ENCODE results near the gene SLC24A3. TPM values are rescaled to one million over a fixed set of nuclear protein-coding genes. Genes with fewer than 3 reads are reported as not detected.
A peak's percentile ranks its signal among the peaks of the same experiment; 100 is the strongest.

The SLC24A3 gene
- 10 to 100 TPM in 1 of 3 donors, 1 to 10 TPM in 2; 4.9 to 12.3 (median 5.9) TPM for total RNA-seq

DNA sequence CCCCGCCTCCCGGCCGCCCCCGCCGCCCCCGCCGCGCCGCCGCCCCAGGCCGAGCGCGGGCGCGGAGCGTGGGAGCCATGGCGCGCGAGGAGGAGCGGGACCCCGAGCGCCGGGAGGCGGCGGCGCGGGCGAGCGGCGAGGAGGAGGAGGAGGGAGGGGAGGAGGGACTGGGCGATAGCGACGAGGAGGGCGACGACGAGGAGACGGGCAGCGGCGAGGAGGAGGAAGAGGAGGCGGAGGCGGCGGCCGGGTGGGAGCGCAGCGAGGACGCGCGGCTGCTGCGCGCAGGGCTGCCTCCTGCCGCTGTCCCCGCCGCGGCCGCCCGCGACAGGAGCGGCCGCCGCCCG lies at the start of gene SLC24A3:
Gene SLC24A3, plus strand, starts transcription at position 174 of the 347 bp plus-strand sequence.
- no peak for TF ChIP-seq POLR2AphosphoS5 (IDR thresholded peaks at IDR 0.05)
- no peak for TF ChIP-seq POLR2A (IDR thresholded peaks at IDR 0.05)
- TF ChIP-seq, protein P1, sequence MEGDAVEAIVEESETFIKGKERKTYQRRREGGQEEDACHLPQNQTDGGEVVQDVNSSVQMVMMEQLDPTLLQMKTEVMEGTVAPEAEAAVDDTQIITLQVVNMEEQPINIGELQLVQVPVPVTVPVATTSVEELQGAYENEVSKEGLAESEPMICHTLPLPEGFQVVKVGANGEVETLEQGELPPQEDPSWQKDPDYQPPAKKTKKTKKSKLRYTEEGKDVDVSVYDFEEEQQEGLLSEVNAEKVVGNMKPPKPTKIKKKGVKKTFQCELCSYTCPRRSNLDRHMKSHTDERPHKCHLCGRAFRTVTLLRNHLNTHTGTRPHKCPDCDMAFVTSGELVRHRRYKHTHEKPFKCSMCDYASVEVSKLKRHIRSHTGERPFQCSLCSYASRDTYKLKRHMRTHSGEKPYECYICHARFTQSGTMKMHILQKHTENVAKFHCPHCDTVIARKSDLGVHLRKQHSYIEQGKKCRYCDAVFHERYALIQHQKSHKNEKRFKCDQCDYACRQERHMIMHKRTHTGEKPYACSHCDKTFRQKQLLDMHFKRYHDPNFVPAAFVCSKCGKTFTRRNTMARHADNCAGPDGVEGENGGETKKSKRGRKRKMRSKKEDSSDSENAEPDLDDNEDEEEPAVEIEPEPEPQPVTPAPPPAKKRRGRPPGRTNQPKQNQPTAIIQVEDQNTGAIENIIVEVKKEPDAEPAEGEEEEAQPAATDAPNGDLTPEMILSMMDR (IDR thresholded peaks at IDR 0.05), result no peak
- intact Hi-C loops (cut with DNase I; ENCODE audit: low total_unique reads), result no loop called here
- H3K4me1 ChIP-seq, result peaks cover 0 to 8% of the 10 kb centered on the region in 2 donors
- no peak for DNase-seq (ENCODE audit: low spot score in 2 of 2)
- no peaks in the 10 kb centered on the region for H3K9me3 ChIP-seq
- peak within 1 kb of the TSS; percentile 84 to 90 for H3K27ac ChIP-seq
- H3K4me3 ChIP-seq, result peak within 1 kb of the TSS; percentile 46 to 91 (median 65)
- H3K27me3 ChIP-seq, result no peaks in the 10 kb centered on the region
- no peaks in the 10 kb centered on the region for H3K36me3 ChIP-seq

DNA sequence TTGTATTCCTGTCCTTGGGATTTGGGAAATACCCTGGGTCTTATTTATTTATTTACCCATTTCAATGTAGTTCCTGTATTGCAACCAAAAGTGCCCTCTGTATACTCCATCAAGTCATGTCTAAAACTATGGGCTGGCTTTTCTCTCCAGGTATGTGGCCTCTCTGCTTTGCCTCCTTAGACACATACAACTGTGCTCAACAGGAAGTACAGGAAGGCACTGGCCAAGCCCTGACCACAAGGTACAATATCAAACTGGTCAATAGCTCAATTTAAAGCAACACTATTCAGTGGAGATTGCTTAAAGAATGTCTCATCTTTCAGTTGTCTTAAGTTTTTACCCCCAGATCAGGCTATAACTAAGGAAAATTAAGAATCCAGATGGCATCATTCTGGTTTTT lies 42.3 kb upstream of the SLC24A3 start:
- no peak for DNase-seq (ENCODE audit: low spot score in 2 of 2)
- H3K4me1 ChIP-seq, result no peaks in the 10 kb centered on the region
- TF ChIP-seq POLR2A (IDR thresholded peaks at IDR 0.05), result no peak
- no peak for TF ChIP-seq POLR2AphosphoS5 (IDR thresholded peaks at IDR 0.05)
- TF ChIP-seq, protein P1 (IDR thresholded peaks at IDR 0.05), result no peak
- no peak overlapping the region for H3K27ac ChIP-seq
- H3K36me3 ChIP-seq, result no peaks in the 10 kb centered on the region
- no peak overlapping the region for H3K4me3 ChIP-seq
- H3K27me3 ChIP-seq, result no peaks in the 10 kb centered on the region
- peaks cover 9 to 11% of the 10 kb centered on the region in 2 donors for H3K9me3 ChIP-seq
- intact Hi-C loops (cut with DNase I; ENCODE audit: low total_unique reads), result no loop called here

DNA sequence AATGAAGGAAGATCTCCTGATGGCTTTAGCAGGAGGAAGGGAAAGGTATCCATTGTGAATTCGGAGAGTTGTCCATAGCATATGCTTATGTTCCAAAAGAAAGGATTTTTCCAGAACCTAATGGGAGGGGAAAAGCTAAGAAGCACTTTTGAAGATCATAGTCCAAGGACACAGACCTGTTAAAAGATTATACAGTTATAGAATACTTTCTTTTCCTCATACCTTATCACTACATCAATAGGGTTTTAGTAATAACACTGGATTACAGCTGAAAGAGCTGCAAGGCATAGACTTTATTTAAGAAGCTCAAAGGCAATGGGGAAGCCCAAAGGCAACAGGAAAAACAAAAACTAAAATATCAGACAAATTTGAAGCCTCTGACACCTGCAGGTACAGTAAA lies 39.8 kb upstream of the SLC24A3 start:
- Histone ChIP-seq H3K4me1 (no peaks in the 10 kb centered on the region), H3K4me3 (no peak overlapping the region), H3K9me3 (peaks cover 0 to 3% of the 10 kb centered on the region in 2 donors), H3K27me3 (no peaks in the 10 kb centered on the region), H3K36me3 (no peaks in the 10 kb centered on the region), H3K27ac (no peak overlapping the region)
- no peak for DNase-seq (ENCODE audit: low spot score in 2 of 2)
- intact Hi-C loops (cut with DNase I; ENCODE audit: low total_unique reads), result no loop called here
- TF ChIP-seq, protein P1 (IDR thresholded peaks at IDR 0.05), result no peak
- TF ChIP-seq POLR2A (IDR thresholded peaks at IDR 0.05) (no peak), POLR2AphosphoS5 (IDR thresholded peaks at IDR 0.05) (no peak)

DNA sequence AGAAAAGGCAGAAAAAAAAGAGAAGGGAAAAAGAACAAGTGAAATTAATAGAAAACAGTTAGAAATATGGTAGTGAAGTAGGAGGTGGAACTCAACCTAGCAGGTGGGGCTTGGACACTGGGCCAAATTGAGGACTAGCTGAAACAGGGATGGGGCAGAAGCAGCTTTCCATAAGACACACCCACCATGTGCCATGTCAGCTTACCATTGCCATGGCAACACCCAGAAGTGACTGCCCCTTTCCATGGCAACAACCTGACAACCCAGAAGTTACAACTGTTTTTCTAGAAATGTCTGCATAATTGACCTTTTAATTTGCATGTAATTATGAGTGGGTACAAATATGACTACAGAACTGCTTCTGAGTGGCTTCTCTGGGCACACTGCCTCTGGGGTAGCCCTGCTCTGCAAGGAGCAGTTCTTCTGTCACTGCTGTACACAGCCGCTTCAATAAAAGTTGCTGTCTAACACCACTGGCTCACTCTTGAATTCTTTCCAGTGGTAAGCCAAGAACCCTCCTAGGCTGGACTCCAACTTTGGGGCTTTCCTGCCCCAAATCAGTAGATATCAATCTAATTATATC lies 35.9 kb upstream of the SLC24A3 start:
- Histone ChIP-seq H3K36me3 (no peaks in the 10 kb centered on the region), H3K4me3 (no peak overlapping the region), H3K27me3 (no peaks in the 10 kb centered on the region), H3K9me3 (no peaks in the 10 kb centered on the region), H3K27ac (no peak overlapping the region), H3K4me1 (no peaks in the 10 kb centered on the region)
- no peak for TF ChIP-seq POLR2AphosphoS5 (IDR thresholded peaks at IDR 0.05)
- TF ChIP-seq, protein P1 (IDR thresholded peaks at IDR 0.05), result no peak
- TF ChIP-seq POLR2A (IDR thresholded peaks at IDR 0.05), result no peak
- intact Hi-C loops (cut with DNase I; ENCODE audit: low total_unique reads), result no loop called here
- DNase-seq (ENCODE audit: low spot score in 2 of 2), result no peak

DNA sequence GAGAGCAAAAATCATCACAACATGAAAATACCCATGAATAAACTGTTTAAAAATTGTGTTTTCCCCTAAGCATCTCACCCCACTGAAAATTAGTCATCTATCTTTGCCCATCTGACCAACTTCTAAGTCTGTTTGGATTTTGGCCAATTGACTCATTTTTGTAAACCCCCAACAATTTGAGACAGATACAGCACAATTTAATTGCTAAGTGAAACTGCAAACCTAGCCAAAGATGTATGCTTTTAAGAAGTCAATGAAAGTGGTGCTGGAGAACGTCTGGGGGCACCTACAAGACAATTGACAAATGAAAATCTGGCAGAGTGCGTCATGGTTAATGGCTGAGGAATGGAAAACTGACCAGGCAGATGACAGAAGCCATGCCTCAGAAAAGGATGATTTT lies 30.9 kb upstream of the SLC24A3 start:
- no peak for DNase-seq (ENCODE audit: low spot score in 2 of 2)
- Histone ChIP-seq H3K4me3 (no peak overlapping the region), H3K36me3 (no peaks in the 10 kb centered on the region), H3K27ac (no peak overlapping the region), H3K9me3 (no peaks in the 10 kb centered on the region), H3K4me1 (no peaks in the 10 kb centered on the region), H3K27me3 (no peaks in the 10 kb centered on the region)
- TF ChIP-seq POLR2A (IDR thresholded peaks at IDR 0.05) (no peak), POLR2AphosphoS5 (IDR thresholded peaks at IDR 0.05) (no peak)
- TF ChIP-seq, protein P1 (IDR thresholded peaks at IDR 0.05), result no peak
- intact Hi-C loops (cut with DNase I; ENCODE audit: low total_unique reads), result no loop called here

All from breast epithelium (tissue), 4 donors.